HG02571 (cell line): ENCODE data around the gene PCNX4.
A peak's percentile ranks its signal among the peaks of the same experiment; 100 is the strongest.
"Not testable (repeated sequence)": the region's sequence is repeated elsewhere in the genome, so short reads cannot be mapped to it uniquely, and the experiment has no call there.

ENCODE experiments used
- ATAC-seq: cut with Tn5 transposase; IDR thresholded peaks from one replicate; pipeline ENCODE4 v1.9.1; 2021; ENCODE audit warnings: mild to moderate bottlenecking, moderate library complexity; ENCODE audit not compliant: unreplicated experiment

PCNX4 gene

DNA sequence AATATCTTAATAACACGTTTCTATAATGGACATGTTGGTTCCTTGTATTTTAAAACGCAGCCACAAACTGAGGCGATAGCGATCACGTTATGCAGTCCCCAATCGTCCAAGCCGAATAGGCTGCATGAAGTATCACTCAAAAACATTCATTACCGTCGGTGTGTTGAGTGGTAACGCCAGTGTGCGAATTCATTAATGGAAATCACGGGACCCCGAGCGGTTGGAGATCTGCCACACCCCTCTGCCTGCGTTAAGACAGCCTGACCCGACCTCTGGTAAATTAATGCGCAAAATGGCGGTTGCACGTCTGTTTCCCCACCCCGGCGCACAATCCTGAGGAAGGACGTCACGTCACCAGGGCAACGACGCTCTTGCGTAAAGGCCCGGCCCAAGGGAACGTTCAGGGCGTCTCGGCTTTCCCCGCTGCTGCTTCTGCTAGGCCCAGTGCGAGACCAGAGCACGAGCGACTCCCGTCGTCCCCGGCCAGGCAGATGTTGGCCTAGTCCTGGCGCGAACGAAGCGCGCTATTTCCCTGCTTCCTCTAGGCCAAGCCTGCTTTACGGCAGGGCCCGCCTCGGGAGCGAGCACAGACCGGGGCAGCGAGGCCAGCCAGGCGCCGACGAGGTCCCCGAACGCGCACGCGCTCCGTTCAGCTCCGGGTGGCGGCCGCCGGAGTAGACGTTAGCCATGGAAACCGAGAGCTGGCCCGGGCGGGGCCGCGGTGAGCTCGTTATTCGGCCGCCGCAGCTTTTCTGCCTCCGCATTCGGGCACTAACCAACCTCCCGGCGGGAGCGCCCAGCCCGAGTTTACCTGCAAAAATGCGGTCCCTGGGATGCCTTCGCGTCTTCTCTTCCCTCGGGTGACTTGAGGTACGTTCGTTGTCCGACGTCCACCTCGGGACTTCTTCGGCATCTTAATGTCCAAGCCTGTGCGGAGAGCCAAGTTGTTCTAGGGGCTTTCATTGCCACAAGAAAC, at the start of gene PCNX4:
Gene PCNX4, plus strand, starts transcription at position 374 of the 976 bp plus-strand sequence. CDS start 15,716 bp downstream, outside the sequence.
- ATAC-seq = peak; percentile 97

DNA sequence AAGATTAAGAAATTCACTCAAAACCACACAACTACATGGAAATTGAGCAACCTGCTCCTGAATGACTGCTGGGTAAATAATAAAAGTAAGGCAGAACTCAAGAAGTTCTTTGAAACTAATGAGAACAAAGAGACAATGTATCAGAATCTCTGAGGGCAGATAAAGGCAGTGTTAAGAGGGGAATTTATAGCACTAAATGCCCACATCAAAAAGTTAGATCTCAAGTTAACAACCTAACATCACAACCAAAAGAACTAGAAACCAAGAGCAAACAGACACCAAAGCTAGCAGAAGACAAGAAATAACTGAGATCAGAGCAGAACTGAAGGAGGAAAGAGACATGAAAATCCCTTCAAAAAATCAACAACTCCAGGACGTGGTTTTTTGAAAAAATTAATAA, 43.7 kb upstream of the PCNX4 start:
- ATAC-seq = not testable (repeated sequence)

DNA sequence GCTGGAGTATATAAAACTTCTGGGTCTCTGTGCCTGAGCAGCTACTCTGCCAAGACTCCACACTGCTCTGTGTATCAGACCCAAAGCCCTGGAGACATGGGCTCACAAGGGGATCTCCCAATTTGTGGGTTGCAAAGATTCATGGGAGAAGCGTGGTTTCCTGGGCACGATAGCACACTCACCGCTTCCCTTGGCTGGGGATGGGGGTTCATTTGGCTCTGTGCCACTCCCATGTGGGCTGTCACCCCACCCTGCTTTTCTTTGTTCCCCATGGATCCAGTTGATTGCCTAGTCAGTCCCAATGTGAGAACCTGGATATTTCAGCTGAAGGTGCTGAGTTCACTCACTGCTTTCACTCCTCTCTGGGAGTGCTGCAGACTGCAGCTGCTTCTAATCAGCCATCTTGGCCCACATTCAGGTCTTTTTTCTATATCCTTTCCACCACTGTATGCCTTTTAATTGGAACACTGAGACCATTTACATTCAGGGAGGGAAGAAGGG, 40.0 kb upstream of the PCNX4 start:
- ATAC-seq = no peak

DNA sequence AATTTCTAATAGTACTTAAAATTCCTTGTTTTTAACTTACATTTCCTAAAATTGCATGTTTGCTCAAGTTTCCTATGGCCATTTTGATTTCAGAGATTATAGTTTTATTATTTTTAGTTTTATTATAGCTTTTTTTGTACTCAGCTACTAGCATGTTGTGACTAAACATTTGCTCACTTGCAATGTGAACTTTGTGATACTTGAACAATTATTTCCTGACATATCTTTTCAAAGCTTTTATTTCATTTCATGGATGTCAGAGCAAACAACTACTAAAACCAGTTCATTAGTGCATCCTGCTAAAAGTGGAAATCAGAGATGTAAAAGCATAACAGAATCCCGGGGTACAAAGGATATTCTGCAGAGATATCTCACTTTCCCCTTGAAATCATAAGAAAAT, 33.6 kb upstream of the PCNX4 start:
- ATAC-seq = no peak

DNA sequence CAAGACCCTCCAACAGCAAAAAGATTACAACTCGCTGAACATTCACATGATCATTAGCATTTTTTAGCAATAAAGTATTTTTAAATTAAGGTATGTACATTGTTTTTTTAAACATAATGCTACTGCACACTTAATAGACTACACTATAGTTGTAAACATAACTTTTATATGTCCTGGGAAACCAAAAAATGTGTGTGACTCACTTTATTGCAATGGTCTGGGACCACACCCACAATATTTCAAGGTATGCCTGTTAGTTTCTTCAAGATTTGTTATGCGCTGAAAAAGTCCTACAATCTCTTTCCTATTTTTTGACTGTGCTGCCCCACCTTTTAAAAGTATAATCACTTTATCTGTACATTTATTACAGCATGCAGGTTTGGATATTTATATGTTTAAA, 30.4 kb upstream of the PCNX4 start:
- no peak for ATAC-seq

DNA sequence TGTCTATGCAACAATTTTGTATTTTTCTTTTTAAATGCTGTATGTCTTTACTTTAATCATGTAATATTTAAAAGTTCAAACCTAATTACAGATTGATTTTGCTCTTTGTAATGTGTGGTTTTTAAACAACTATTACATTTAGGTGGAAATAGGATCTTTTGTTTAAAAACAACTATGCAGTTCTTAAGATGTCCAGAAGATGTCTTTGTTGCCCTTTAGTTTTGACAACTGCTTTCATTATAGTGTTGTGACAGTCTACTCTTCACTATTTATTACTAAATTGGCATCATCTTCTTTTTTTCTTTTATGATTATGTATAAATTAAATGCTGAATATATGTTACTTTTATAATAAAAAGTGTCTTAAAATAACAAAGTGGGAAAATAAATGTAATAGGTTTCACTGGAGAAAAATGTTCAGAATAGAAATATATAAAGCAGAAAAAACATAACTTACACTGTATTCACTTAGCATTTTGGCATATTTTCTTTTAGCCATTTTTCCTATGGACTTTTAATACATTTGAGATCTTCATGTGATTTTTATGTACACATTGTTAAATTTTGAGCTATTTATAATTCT, 27.1 kb upstream of the PCNX4 start:
- ATAC-seq = no peak

DNA sequence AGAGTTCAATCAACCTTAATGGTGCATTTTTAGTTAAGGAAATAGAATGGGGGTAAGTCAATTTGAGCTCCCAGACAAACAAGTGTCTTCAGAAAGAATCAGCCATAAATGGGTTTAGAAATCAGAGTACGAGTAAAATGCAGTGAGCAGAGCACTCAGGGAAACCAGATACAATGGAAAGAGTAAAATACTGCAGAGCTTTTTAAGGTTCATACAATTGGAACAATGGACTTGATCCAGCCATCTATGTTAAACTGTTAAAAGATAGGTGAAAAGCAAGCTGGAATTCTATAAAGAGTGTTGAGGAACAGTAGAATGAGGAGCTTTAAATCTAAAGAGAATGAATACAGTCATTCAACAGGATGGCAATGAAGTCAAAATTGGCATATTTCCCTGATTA, 23.8 kb upstream of the PCNX4 start:
- ATAC-seq = no peak

DNA sequence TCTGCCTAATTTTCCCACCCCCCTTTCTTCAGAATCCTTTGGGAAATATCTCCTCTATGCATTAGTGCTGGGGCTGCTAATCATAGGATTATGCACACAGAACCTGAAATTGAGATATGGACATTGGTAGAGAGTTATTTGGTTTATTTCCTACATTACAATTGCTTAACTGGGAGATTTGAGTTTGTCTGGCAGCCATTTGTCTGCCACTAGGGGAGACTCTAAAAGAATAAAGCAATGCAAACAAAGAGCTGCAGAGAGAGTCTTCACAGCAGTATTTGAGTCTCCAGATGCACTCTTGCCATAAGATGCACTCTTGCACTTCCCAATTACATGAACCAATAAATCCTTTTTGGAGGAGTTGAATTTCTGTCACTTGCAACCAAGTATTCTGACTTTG, 12.0 kb upstream of the PCNX4 start:
- no peak for ATAC-seq

DNA sequence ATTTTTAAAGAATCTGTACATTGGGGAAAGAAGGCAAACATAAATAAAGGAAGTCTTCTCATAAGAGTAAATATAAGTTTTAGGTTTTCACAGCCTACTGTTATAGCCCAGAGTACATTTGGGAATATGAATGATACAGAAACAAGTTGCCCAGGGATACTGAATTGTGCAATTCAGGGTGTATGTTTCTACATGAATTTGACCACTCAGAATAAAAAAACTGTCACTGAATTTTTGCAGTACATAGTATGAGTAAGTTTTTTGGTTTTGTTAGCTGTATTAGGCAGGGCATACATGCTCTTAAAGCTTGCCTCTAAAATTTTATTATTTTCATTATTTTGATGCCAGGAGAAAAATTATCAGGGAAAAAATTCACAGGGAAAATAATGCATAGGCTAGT, 6.6 kb upstream of the PCNX4 start:
- no peak for ATAC-seq

DNA sequence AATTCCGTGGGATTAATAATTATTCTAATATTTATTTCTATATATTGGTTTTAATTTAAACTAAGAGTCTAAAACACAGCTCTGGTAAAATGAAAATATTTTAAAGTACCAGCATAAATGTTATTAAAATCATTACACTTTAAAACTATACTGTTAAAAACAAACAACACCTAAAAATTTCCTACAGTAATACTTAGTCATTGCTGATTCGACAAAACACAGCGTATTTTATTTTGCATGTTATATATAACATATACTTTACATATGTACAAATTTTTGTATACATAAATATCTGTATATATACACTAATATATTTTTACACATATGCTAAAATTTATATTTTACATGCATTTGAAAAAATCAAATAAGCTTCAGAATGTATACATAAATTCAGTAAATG, 6.0 kb upstream of the PCNX4 start:
- ATAC-seq = no peak

DNA sequence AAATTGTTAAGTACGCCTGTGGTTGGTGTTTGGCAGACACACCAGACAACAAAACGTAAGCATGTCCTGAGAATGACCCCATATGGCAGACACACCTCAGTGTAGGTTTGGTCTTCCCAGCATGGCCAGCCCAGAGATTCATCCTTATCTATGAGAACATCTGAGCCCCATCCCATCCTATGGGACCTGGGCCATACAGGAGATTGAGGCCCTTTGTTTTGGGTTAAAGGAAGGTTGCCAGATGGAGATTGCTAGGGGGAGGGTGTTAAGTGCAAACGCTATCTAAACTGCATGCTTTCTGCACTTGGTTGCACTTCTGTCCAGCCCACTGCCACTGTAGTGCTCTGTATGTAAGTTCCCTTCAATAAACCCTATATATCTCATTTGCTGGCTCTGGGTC, 4.1 kb upstream of the PCNX4 start:
- ATAC-seq = no peak

DNA sequence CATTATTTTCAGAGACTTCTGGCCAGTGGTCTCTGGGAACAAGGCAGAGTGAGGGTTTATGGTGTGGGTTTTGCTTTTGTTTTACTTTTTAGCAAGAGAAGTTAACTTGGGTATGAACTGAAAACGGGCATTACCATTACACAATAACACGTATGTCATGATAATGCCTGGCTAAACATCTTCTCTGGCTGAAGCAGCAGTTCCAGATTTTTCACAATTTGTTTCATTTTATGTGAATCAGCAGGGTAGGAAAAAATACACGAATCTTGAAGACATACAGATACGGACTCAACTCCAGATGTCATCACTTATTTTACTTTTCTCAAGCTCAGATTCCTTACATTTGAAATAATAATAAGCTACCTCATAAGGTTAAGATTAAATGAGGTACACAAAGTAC, 2.5 kb upstream of the PCNX4 start:
- ATAC-seq = no peak

DNA sequence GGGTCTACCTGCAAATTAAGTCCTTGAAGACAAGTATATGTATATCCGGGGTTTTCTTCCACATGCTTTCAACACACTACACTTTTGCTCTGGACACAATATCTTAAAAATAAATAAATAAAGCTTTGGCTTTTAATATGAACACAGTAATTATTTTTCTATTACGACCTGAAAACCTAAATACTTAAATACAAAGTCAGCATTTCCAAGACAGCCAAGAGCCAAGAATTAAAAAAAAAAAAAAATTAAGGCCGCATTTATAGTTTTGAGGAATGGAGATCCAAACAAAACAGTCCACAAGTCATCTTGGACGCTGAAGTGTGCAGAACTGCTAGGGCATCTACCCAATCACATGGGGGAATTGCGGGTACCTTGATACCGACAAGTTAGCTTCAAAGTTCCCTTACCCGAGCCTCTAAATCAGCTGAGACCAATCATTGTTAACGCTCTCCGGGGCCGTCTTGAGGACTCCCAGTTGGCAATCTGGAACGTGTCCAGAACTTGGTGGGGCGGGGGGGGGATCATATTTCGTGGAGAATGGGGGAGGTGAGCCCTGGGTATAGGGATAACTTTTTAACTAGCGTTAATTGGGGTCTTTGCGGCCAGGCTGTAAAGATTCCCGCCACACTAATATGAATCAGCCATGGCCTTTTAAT, 731 bp upstream of the PCNX4 start:
- ATAC-seq = no peak

DNA sequence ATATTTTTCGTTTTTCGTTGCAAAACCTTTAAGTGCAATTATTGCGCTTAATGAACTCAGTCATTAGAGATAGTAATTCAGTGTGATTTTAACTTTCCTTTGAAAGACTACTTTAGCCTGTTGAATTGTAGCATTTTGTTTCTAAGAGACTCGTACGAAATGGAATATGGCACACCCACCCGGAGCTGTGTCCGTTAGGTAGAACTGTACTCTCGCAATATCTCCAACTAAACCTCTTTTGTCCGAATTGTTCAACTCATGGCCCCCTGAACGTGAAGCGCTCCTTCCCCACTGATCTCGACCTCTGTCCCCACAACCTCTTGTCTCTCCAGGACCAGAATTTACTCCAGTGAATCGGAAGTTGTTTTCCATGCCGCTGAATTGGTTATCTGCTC, 800 bp downstream of the PCNX4 start:
- no peak for ATAC-seq

DNA sequence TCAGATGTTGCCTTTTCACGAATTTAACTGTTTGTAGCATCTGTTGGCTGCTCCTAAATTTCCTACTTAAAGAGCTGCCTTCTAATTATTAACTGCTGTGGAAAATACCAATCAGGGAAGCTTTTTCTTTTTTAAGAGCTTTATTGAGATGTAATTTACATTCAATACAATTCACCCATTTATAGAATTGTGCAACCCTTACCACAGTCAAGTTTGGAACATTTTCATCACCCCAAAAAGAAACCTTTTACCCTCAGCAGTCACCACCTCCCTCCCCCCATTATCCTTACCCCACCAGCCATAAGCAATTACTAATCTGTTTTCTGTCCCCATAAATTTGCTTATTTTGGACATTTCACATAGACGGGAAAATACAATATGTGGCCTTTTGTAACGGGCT, 1.4 kb downstream of the PCNX4 start:
- ATAC-seq = no peak

DNA sequence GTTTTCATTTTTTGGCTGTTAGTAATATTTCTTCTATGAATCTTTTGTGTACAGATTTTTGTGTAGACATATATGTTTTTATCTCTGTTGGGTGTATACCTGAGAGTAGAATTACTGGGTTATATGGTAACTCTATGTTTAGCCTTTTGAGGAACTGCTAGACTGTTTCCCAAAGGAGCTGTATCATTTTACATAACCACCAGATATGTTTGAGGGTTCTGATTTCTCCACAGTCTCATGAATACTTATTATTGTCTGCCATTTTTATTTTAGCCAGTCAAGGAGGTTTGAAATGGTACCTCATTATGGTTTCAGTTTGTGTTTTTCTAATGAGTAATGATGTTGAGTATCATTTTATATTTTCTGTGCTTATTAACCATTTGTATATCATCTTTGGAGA, 1.9 kb downstream of the PCNX4 start:
- ATAC-seq = no peak

DNA sequence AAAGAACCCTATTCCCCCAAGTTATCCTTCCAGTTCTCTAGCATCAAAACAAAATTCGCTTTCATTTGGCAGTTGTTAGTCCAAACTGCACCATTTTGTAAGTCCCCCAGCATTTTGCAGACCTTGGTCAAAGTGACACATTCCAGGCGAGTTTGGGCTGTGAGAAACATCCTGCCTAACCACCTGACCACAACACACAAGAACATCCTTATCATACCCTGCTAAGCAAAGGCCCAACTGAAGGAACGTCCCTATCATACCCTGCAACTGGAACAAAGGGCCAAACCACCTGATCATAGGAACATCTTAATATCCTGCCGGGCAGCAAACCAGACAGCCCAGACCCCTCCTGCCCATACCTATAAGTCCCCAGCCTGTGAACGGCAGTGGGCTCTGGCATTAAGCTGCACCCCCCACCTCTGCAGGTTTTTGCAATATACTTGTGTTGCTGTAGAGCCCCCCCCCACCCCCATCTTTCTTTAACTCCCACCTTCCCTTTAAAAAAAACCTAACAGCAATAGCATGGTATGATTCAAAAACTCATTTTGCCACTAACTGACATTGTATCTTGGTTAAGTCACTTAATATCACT, 2.7 kb downstream of the PCNX4 start:
- no peak for ATAC-seq

DNA sequence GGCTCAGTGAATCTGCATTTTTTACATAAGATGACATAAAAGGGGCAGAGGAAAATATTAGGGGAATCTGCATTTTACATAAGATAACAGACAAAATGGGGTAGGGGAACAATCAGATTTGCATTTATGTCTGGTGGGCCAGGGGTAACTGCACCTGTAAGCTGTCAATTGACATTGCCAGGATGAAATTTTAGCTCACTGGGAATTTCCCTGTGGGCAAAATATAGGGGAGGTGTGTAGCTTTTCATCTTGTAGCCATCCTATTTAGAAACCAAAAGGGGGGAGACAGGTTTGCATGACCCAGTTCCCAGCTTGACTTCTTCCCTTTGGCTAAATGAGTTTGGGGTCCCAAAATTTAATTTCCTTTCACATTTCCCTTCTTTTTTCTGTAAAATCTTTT, 3.5 kb downstream of the PCNX4 start:
- ATAC-seq = no peak

DNA sequence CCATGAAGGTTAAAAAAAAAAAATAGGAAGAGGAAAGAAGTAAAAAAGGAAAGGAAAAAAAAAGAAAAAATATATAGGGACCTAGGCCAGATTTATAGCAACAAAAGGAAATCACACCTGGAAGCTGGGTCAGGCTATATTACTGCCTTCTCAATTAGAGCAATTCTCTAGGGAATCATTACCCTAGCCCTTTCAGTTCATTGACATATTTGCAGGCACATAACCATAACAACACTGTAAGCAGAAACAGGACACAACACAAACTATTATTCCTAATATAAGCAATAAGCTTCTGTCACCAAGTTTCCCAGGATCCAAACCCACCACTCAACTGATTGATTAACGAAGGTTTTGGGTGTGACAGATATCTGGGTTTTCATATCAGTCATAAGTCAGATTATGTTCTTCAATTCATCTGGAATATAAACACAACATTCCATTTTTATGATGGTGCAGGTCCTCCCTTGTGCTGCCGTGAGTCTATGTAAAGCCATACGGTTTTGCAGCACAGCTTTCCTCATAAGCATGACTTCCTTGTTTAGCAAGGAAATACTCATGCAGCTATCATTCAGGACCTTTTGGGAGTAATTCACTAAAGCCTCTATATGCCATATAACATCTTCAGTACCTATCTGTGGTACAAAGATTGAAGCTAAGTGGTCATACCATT, 4.2 kb downstream of the PCNX4 start:
- no peak for ATAC-seq

DNA sequence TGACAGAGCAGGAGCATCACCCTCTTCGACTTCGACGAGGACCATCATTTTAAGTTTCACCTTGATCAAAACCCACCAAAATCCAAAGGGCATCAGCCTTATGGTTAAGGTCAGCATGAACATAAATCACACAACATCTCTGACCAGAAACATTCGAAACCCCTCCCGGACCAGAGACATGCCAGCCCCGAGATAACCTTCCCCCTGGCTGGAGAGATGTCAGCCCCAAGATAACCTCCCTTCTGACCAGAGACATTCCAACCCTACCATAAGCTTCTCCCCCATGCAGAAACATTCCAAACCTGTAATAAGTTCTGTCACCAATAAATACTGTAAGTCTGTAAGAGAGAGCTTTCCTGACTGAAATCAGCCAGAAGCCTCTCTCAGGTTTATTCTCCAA, 6.3 kb downstream of the PCNX4 start:
- ATAC-seq = no peak

DNA sequence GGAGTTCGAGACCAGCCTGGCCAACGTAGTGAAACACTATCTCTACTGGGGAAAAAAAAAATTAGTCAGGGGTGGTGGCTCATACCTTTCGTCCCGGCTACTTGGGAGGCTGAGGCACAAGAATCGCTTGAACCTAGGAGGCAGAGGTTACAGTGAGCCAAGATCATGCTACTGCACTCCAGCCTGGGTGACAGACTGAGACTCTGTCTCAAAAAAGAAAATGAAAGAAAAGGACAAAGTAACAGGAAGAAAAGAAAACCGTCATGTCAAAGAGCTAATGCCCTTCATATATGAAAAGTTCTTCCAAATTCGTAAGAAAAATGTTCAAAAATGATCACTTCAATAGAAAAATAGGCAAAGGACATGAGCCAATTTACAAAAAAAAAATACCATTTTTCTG, 8.1 kb downstream of the PCNX4 start:
- ATAC-seq = not testable (repeated sequence)
